GDM1 (cell line): Measurements from ENCODE around the gene FMNL2.

Experiments used
- DNase-seq: peaks from one replicate; lab custom pipeline; 2025; lab: John Stamatoyannopoulos, UW

FMNL2 gene

GRCh38 chr2:152558158-152558984 lies 223.4 kb downstream of the FMNL2 start:
- no peak for DNase-seq

GRCh38 chr2:152559008-152559407 lies 224.0 kb downstream of the FMNL2 start:
- DNase-seq, result no peak

DNA sequence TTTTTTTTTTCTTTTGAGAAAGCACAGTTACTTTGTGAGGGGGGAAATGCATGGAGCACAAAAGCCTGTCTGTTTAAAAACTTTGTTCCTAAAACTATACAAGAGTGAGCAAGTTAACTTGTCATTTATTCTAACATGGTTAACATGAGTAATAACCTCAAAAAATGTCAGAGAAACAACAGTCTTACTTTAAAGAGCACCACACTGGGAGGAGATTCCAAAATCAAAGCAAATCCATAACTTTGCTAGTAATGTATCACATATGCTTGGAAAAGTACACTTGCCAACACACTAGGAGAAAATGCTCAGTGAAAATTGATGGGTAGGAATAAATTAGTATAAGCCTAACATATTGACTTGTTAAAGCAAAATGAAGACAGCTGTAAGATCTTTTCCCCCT lies 225.2 kb downstream of the FMNL2 start:
- DNase-seq, result no peak

- no peak for DNase-seq
Measured at GRCh38 chr2:152560873-152561595, 226.1 kb downstream of the FMNL2 start.

DNA sequence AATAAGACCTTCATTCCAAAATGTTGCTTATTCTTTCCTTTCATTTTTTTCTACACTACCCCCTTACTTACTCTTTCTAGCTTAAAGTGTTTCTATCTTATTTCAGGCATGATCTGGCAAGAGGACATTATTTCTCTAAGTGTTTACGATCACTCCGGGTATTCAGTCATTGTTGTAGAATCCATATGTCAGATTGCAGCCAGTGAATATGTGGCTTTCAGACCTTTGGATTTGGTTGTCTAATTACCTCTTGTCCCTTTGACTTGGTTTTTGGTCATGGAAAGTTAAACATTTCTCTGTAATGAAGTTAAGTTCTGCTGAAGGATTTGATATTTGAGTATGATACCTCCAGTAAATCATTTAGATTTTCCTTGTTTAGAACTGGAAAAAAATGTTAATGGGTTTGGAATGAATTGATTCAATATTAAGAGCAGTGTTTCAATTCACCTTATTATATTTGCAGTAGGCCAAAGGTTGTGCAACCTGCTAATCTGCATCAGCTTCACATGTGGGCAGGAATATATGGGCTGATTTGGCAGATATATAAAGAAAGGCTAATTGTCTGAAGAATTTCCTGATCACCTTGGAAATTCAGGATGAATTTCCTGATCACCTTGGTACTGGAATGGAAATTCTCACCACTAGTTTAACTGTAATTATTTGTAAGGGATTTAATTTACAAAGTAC lies 227.4 kb downstream of the FMNL2 start:
- no peak for DNase-seq

DNA sequence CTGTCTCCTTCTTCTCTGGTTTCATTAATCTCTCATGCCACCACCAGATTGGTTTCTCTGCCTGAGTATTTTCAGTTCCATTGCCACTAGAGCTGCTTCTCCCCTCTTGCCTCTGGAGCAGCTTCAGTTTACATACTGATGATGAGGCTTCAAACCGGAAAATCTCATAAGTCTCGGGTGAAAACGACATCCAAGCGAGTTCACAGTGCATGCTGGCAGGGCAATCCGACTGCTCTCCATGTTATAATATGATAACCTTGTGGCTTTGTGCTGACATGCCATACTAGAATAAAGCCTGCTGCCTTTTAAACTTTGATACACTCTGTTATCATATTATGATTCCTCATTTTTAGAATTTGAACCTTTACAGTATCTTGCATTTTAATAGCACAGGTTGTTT lies 228.8 kb downstream of the FMNL2 start:
- DNase-seq, result no peak

GRCh38 chr2:152564754-152565551 lies 230.0 kb downstream of the FMNL2 start:
- no peak for DNase-seq

GRCh38 chr2:152565884-152566727 lies 231.1 kb downstream of the FMNL2 start:
- DNase-seq, result no peak

GRCh38 chr2:152566728-152567069 lies 231.7 kb downstream of the FMNL2 start:
- DNase-seq, result peak; percentile 57

- DNase-seq, result no peak
Measured at GRCh38 chr2:152568531-152568930, 233.6 kb downstream of the FMNL2 start.

DNA sequence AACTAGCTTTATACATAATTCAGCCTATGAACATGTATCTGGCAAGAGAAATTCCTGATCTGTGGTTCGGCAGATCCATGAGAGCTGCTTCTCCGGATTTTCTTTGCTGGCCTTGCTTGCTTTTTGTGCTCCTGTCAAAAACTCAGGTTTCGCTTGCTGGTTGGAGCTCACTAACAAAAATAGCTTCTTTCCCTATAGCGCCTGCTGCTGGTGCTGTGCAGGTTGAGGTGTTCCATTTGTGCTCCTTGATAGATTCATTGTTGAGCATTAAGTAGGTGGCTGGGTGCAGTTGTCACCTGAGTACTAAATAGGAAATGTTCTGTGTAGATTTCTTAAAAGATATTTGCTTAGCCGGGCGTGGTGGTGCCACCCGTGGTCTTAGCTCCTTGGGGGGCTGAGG lies 234.2 kb downstream of the FMNL2 start:
- no peak for DNase-seq

- DNase-seq, result no peak
Measured at GRCh38 chr2:152571048-152571766, 236.2 kb downstream of the FMNL2 start.

DNA sequence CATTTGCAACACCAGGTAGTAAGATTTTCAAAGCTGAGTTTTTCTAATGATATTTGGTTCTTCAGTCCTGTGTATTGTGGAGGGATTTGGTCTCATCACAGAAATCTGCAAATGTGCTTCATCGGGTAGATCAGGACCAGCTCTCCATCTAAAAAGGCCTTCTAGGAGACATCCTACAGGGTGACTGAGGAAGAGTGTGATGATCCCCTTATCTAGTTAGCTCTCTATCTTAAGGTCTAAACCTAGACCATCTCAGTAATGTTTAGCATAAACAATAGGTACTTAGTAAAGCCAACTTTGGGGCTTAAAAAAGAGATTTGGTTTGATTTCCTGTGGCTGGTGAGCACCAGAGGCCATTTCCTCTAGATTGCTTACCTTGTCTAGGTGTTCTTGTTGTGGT lies 237.1 kb downstream of the FMNL2 start:
- DNase-seq, result no peak

DNA sequence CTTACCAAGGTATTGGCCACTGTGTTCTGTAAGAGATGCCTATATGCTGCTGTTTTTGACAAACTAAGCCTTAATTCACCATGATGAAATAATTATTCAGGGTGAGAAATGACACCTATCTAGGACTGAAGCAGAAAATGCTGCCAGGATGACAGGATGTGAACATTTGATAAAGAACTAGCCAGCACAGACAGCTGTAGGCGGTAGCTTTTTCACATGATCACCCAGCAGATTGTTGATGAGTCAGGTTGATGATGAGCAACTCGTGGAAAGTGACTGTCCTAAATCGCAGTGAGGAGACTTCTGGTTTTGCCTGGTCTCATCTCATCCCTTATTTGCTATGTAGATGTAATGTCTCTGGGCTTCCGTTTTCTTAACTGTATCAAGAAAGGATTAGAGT lies 238.2 kb downstream of the FMNL2 start:
- no peak for DNase-seq

DNA sequence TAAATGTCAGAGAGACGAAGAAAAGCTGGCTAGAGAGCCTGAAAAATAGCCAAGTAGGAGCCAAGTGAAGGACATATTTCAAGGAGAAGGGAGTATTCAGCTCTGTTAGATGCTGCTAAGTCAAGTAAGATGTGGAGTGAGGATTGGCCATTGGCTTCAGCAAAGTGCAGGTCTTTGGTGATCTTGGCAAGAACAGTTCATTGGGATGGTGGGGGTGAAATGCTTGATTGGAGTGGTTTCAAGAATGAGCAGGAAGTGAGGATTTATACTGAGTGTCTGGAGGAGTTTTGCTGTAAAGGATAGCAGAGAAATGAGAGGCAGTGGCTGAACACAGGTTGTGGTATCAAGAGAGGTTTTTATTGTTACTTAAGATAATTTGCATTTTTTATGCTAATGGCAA lies 242.6 kb downstream of the FMNL2 start:
- no peak for DNase-seq

DNA sequence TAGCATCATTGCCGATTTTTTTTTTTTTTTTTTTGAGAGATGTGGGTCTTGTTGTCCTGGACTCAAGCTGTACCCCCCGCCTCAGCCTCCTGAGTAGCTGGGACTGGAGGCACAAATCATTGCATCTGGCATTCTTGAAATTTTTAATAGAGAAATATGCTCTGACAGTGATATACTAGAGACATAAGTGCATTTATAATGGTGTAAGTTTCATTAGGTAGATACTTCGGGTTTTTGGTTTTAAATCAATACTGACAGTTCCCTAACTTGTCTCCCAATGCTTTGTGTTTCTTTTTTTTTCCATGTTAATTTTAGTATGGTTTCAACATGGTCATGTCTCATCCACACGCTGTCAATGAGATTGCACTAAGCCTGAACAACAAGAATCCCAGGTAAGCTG lies 243.6 kb downstream of the FMNL2 start:
- DNase-seq, result no peak

DNA sequence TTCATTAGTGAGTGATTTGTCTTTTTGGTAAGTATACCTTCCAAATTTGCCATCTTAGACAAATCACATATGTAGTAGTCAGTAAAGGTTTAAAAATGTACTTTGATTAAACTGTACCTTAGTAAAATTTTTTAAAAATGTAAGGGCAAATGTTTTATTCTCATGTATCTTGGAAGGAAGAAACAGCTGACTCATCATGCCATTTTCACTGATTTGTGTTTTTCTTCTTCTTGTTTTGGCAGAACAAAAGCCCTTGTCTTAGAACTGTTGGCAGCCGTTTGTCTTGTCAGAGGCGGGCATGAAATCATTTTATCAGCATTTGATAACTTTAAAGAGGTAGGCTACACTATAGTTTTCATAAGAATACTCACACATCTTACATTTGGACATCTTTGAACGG lies 245.7 kb downstream of the FMNL2 start:
- DNase-seq, result no peak

- DNase-seq, result no peak
Measured at GRCh38 chr2:152581360-152581759, 246.4 kb downstream of the FMNL2 start.

GRCh38 chr2:152582081-152582480 lies 247.1 kb downstream of the FMNL2 start:
- DNase-seq, result no peak

- no peak for DNase-seq
Measured at GRCh38 chr2:152583512-152584229, 248.7 kb downstream of the FMNL2 start.
